HEK293 (cell line): Measurements from ENCODE around the gene IFNL4.
A peak's percentile ranks its signal among the peaks of the same experiment; 100 is the strongest.

Experiments
- CTCF ChIA-PET: fragments of 350-600 bp; formaldehyde crosslinking; extraction: SDS; loops from one replicate; lab custom pipeline; 2021; ENCODE audit warnings: antibody characterized with exemption; lab: Yijun Ruan, JAX
- POLR2A ChIA-PET: fragments of 300-600 bp; formaldehyde crosslinking; extraction: SDS; loops from one replicate; lab custom pipeline; 2020; ENCODE audit warnings: antibody characterized with exemption, inconsistent platforms; lab: Yijun Ruan, JAX
- H3K27ac ChIP-seq: fragments of 200-500 bp; sonication (Bioruptor generic); 2 replicates; pipeline ENCODE4 v1.5.1; 2014; ENCODE audit warnings: low read depth, low read length, control low read depth, inconsistent platforms; ENCODE audit errors: extremely low read depth
- H3K36me3 ChIP-seq, 2 experiments: fragments of 200-500 bp in 1 of 2; sonication (Bioruptor generic) in 1 of 2; 1 replicate in 1 of 2; 2 replicates in 1 of 2; pipeline ENCODE4 v1.5.1; 2014 to 2017; ENCODE audit warnings: inconsistent platforms in 2 of 2, low read length in 2 of 2; ENCODE audit not compliant: control insufficient read depth in 2 of 2, insufficient read depth in 1 of 2
- H3K4me1 ChIP-seq: fragments of 200-500 bp; sonication (Bioruptor generic); 2 replicates; pipeline ENCODE4 v1.5.1; 2014; ENCODE audit warnings: mild to moderate bottlenecking, low read length, inconsistent platforms; ENCODE audit not compliant: control insufficient read depth, insufficient read depth
- H3K4me3 ChIP-seq: 2 replicates; pipeline ENCODE4 v1.5.1; 2011; ENCODE audit warnings: low read depth, mild to moderate bottlenecking, control low read depth, low read length, moderate library complexity
- H3K9me3 ChIP-seq: fragments of 200-500 bp; sonication (Bioruptor generic); 2 replicates; pipeline ENCODE4 v1.5.1; 2014; ENCODE audit warnings: low read depth, low read length, inconsistent platforms; ENCODE audit not compliant: control insufficient read depth, insufficient read depth
- CTCF ChIP-seq: fragments of 450-650 bp; formaldehyde crosslinking; IDR thresholded peaks from 2 replicates; pipeline ENCODE4 v1.5.1; 2016; ENCODE audit warnings: missing biosample characterization, missing genetic modification characterization
- GLIS1 ChIP-seq: fragments of 450-650 bp; formaldehyde crosslinking; IDR thresholded peaks from 2 replicates; pipeline ENCODE4 v1.5.1; 2016; ENCODE audit warnings: missing biosample characterization, missing genetic modification characterization
- HOXA7 ChIP-seq: sonication (generic); formaldehyde crosslinking; IDR thresholded peaks from 2 replicates; pipeline ENCODE4 v1.8.1; 2022; ENCODE audit warnings: missing genetic modification reagents, borderline replicate concordance
- KLF1 ChIP-seq: fragments of 450-650 bp; formaldehyde crosslinking; IDR thresholded peaks from 2 replicates; pipeline ENCODE4 v1.5.1; 2016; ENCODE audit warnings: missing biosample characterization, missing genetic modification characterization
- REST ChIP-seq: fragments of 450-650 bp; formaldehyde crosslinking; IDR thresholded peaks from 2 replicates; pipeline ENCODE4 v1.5.1; 2016; ENCODE audit warnings: missing biosample characterization, missing genetic modification characterization
- ZBTB1 ChIP-seq: fragments of 450-650 bp; formaldehyde crosslinking; IDR thresholded peaks from 2 replicates; pipeline ENCODE4 v1.5.1; 2016; ENCODE audit warnings: missing biosample characterization, missing genetic modification characterization
- ZBTB26 ChIP-seq: fragments of 450-650 bp; formaldehyde crosslinking; optimal IDR thresholded peaks from 2 replicates; pipeline ENCODE3; 2016; ENCODE audit warnings: missing biosample characterization, mild to moderate bottlenecking, missing genetic modification characterization
- ZNF121 ChIP-seq: fragments of 450-650 bp; formaldehyde crosslinking; IDR thresholded peaks from 2 replicates; pipeline ENCODE4 v1.5.1; 2016; ENCODE audit warnings: missing biosample characterization, missing genetic modification characterization
- ZNF248 ChIP-seq: fragments of 450-650 bp; formaldehyde crosslinking; IDR thresholded peaks from 2 replicates; pipeline ENCODE4 v1.5.1; 2017; ENCODE audit warnings: missing biosample characterization, missing genetic modification characterization
- ZNF311 ChIP-seq: fragments of 450-650 bp; formaldehyde crosslinking; IDR thresholded peaks from 2 replicates; pipeline ENCODE4 v1.5.1; 2017; ENCODE audit warnings: missing biosample characterization, missing genetic modification characterization, borderline replicate concordance
- ZNF561 ChIP-seq: fragments of 450-650 bp; IDR thresholded peaks from 2 replicates; pipeline ENCODE4 v1.5.1; 2018; ENCODE audit warnings: missing biosample characterization, missing genetic modification characterization, borderline replicate concordance
- ZNF692 ChIP-seq: fragments of 450-650 bp; formaldehyde crosslinking; IDR thresholded peaks from 2 replicates; pipeline ENCODE4 v1.5.1; 2016; ENCODE audit warnings: missing biosample characterization, missing genetic modification characterization
- ZNF776 ChIP-seq: fragments of 450-650 bp; formaldehyde crosslinking; IDR thresholded peaks from 2 replicates; pipeline ENCODE4 v1.5.0; 2017; ENCODE audit warnings: missing biosample characterization, missing genetic modification characterization, borderline replicate concordance
- ZNF785 ChIP-seq: fragments of 450-650 bp; formaldehyde crosslinking; IDR thresholded peaks from 2 replicates; pipeline ENCODE4 v1.5.1; 2016; ENCODE audit warnings: missing biosample characterization, missing genetic modification characterization
- ZNF837 ChIP-seq: fragments of 450-650 bp; formaldehyde crosslinking; IDR thresholded peaks from 2 replicates; pipeline ENCODE4 v1.5.1; 2016; ENCODE audit warnings: missing biosample characterization, missing genetic modification characterization
- TF ChIP-seq, protein P1 (sequence below): fragments of 450-650 bp; formaldehyde crosslinking; IDR thresholded peaks from 2 replicates; pipeline ENCODE4 v1.5.1; 2017; ENCODE audit warnings: missing biosample characterization, missing genetic modification characterization

Gene IFNL4

GRCh38 chr19:39230096-39230764 is 18.4 kb downstream of the IFNL4 start (continued):
- TF ChIP-seq ZNF248 (tag by site-specific recombination) = no peak
- TF ChIP-seq ZNF121 (tag by site-specific recombination) = 0 out of 2 replicates have a peak, but pooled peaks have one; percentile 54
- no peak for TF ChIP-seq ZNF692 (tag by site-specific recombination)
- no peak for TF ChIP-seq ZBTB1 (tag by site-specific recombination)
- TF ChIP-seq, all 188 proteins: peak for 12

GRCh38 chr19:39224910-39225309 is 23.7 kb downstream of the IFNL4 start:
- Histone ChIP-seq H3K36me3 (no peaks in the 10 kb centered on the region; a peak in 1 of 3 replicates), H3K9me3 (no peaks in the 10 kb centered on the region), H3K4me3 (no peak overlapping the region), H3K4me1 (no peaks in the 10 kb centered on the region), H3K27ac (no peak overlapping the region)
- CTCF ChIA-PET = interaction anchor here (0.6 to 1.7 kb wide), 9 partner anchors 9 to 981 kb away, joined by 3 to 6 read pairs (median 4); partner anchors contain the start of gene SAMD4B
- peak; percentile 57 for TF ChIP-seq CTCF (tag by site-specific recombination)
- TF ChIP-seq, protein P1, sequence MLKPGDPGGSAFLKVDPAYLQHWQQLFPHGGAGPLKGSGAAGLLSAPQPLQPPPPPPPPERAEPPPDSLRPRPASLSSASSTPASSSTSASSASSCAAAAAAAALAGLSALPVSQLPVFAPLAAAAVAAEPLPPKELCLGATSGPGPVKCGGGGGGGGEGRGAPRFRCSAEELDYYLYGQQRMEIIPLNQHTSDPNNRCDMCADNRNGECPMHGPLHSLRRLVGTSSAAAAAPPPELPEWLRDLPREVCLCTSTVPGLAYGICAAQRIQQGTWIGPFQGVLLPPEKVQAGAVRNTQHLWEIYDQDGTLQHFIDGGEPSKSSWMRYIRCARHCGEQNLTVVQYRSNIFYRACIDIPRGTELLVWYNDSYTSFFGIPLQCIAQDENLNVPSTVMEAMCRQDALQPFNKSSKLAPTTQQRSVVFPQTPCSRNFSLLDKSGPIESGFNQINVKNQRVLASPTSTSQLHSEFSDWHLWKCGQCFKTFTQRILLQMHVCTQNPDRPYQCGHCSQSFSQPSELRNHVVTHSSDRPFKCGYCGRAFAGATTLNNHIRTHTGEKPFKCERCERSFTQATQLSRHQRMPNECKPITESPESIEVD = no peak
- TF ChIP-seq ZNF561 (tag by site-specific recombination) = no peak
- TF ChIP-seq ZNF785 (tag by site-specific recombination) = no peak
- POLR2A ChIA-PET = interaction anchor here (1.1 kb wide), 1 partner anchor 81 kb away, joined by 3 read pairs; no protein-coding TSS in a partner anchor

- H3K4me3 ChIP-seq = no peak overlapping the region
- no peaks in the 10 kb centered on the region for H3K9me3 ChIP-seq
- H3K4me1 ChIP-seq = no peaks in the 10 kb centered on the region
- TF ChIP-seq ZBTB26 (tag by site-specific recombination) (peak; percentile 8), ZNF837 (tag by site-specific recombination) (no peak), REST (tag by site-specific recombination) (peak; percentile 100), HOXA7 (CRISPR knock-in tag) (no peak), GLIS1 (tag by site-specific recombination) (peak; percentile 46), ZNF311 (tag by site-specific recombination) (0 out of 2 replicates have a peak, but pooled peaks have one; percentile 40), ZNF776 (no peak), KLF1 (0 out of 2 replicates have a peak, but pooled peaks have one; percentile 13)
- TF ChIP-seq, all 188 proteins: peak for 5
- CTCF ChIA-PET = interaction anchor here (0.6 to 1.7 kb wide), 3 partner anchors 11 to 101 kb away, joined by 3 to 6 read pairs (median 5); no protein-coding TSS in a partner anchor
- POLR2A ChIA-PET = interaction anchor here (0.7 kb wide), 1 partner anchor 66 kb away, joined by 3 read pairs; no protein-coding TSS in a partner anchor
- H3K27ac ChIP-seq = no peak overlapping the region
- no peaks in the 10 kb centered on the region; a peak in 1 of 3 replicates for H3K36me3 ChIP-seq
These were observed 24.9 kb downstream of the IFNL4 start for GRCh38 chr19:39223703-39224279.
